Parietal lobe (tissue), 2 donors: ENCODE results near the gene SLC16A11. TPM values are rescaled to one million over a fixed set of nuclear protein-coding genes. Genes with fewer than 3 reads are reported as not detected.

Experiments
- small RNA-seq: library from RNA; depleted of rRNA; stranded (forward); fragments of <200 nt; gene quantifications from one replicate; pipeline ENCODE3, GENCODE V24; 2014; ENCODE audit warnings: low replicate concordance
- total RNA-seq: library from RNA; depleted of rRNA; stranded (reverse); fragments of >200 nt; gene quantifications from one replicate; pipeline ENCODE4 v1.2.3, GENCODE V29; 2014

Gene SLC16A11
- not detected for total RNA-seq

GRCh38 chr17:7043497-7044198, at the start of gene SLC16A11:
SLC16A11 (minus strand) TSS chr17:7044092; CDS start chr17:7043513, 579 bp downstream.

DNA sequence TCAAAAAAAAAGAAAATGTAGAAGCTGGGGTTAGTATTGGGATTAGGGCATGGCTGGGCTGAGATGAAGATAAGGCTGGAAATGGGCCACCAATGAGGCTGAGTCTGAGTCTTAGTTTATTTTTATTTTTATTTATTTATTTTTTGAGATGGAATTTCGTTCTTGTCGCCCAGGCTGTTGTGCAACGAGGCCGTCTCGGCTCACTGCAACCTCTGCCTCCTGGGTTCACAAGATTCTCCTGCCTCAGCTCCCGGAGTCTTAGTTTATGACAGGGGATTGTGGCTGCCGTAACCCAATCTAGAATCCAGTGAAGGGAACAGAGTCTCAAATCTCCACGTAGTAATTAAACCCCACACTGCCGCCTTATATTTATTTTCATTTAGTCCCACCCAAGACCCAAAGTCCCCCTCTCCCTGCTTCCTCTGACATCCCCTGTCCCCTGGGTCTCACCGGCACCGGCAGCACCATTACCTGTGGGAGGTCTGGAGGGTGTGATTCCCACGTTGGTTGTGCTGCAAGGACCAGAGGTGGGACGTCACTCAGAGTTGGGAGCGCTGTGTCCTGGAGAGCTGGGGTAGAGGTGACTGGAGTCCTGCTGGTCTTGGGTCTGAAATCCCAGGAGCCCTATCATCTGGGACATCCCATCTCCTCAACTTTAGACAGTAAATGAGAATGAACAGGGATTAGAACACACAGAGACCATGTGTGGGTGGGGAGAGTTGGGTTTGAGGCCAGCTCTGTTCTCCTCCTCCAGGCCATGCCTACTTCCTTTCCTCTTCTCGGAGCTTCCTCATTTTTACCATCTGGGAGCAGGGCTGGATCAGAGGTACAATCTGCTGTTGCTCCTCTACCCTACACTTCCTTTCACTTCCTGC, 35.9 kb upstream of the SLC16A11 start, which contains the start of gene CLEC10A:
Gene CLEC10A (minus strand): TSS at position 671 of the 875 bp plus-strand sequence. CDS start 1,439 bp downstream, outside the sequence.

DNA sequence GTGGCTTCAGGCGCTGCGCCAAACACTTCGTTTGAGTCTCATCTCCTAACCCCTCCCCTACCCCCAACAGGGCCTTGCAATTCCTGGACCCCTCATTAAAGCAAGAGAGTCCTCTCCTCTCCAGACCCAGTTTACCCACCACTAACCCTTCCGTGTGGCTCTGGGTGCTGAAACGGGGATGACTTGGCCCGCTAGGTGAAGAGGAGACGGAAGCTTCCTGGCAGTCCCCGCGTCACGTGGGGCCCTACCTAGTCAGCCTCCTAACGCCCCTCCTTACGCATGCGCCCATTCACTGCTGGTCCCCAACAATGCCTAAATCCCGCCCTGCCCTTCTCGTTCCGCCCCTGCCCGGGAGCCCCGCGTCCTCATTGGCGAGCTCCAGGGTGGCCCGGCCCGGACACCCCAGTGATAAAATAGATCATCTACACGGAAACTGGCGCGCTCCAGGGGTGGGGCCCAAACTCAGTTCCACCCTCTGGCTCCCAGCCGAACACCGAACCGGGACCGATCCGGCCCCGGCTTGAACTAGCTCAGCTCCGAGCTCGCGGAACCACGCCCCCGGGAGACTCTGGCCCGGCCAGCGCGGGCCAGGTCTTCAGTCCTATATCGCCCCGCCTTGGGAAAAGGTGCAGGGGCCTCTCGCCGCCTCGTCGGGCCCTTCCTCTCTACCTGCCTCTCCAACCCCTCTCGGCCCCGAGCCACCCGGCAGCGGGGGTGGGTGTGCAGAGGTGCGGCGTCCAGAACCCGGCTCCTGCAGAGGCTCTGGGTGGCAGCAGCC, 8.1 kb downstream of the SLC16A11 start, which contains the start of gene SLC16A13:
Gene SLC16A13 (plus strand): TSS at position 425 of the 778 bp plus-strand sequence. CDS start 368 bp downstream, outside the sequence.

GRCh38 chr17:7022781-7023571, 20.9 kb downstream of the SLC16A11 start, which contains the start of gene BCL6B:
BCL6B (plus strand) TSS chr17:7023050; CDS start chr17:7023672, 622 bp downstream.

DNA sequence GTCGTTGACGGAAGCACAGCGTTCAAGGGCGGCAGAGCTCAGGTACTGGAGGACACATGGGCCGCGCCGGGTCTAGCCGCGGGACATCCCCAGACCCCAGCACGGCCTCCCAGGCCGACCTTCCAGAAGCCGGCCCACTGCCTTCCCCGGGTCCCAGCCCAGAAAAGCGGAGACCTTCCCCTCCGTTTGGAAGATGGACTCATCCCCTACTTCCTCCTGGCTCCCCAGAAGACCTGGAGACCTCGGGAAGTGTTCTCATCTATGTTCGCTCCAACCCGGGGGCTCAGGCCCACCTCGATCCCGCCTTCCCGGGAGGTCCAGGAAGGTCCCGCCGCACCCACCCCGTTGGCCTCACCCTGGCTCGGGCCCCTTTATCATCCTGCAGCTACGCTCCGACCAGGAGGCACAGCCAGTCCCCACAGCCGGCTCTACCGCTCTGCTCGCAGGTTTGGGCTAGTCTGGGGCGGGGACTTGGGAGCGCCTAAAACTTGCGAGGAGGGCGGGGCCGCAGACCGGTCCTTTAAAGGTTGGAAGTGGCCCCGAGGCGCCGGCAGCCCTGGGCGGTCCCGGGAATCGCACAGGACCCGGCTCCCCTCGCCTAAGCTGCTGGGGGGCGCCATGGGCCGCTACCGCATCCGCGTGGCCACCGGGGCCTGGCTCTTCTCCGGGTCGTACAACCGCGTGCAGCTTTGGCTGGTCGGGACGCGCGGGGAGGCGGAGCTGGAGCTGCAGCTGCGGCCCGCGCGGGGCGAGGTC, 48.2 kb downstream of the SLC16A11 start, which contains the start of gene ALOX12:
Gene ALOX12 (plus strand): TSS at position 550 of the 756 bp plus-strand sequence. CDS start 69 bp downstream, at position 619.

Small RNA genes within 50 kb of the gene (small RNA-seq; reads per million reads assigned to genes)
- not detected for gene AC120057.1

Other genes with a start within 250 kb of the SLC16A11 start
- gene TEKT1, start 212.4 kb downstream of the SLC16A11 start, total RNA-seq, result 1.3 TPM
- not detected for gene ALOX12, start 48.0 kb downstream of the SLC16A11 start, total RNA-seq
- gene RNASEK, start 31.5 kb downstream of the SLC16A11 start, total RNA-seq, result 16.9 TPM
- 3.1 TPM for gene BCL6B, start 21.0 kb downstream of the SLC16A11 start, total RNA-seq
- gene SLC16A13, start 8.1 kb downstream of the SLC16A11 start, total RNA-seq, result 0.31 TPM
- not detected for gene CLEC10A, start 36.2 kb upstream of the SLC16A11 start, total RNA-seq
- gene ASGR2, start 70.7 kb upstream of the SLC16A11 start, total RNA-seq, result not detected
- 12.5 TPM for gene ASGR1, start 135.3 kb upstream of the SLC16A11 start, total RNA-seq
- gene DLG4, start 175.7 kb upstream of the SLC16A11 start, total RNA-seq, result 155 TPM
- gene ACADVL, start 175.8 kb upstream of the SLC16A11 start, total RNA-seq, result 147 TPM
- gene DVL2, start 190.4 kb upstream of the SLC16A11 start, total RNA-seq, result 81.4 TPM
- 25.7 TPM for gene PHF23, start 195.4 kb upstream of the SLC16A11 start, total RNA-seq
- gene GABARAP, start 198.4 kb upstream of the SLC16A11 start, total RNA-seq, result 103 TPM
- gene CTDNEP1, start 207.6 kb upstream of the SLC16A11 start, total RNA-seq, result 34.1 TPM
- 26.6 TPM for gene ELP5, start 208.1 kb upstream of the SLC16A11 start, total RNA-seq
- gene CLDN7, start 218.4 kb upstream of the SLC16A11 start, total RNA-seq, result not detected
- not detected for gene SLC2A4, start 237.6 kb upstream of the SLC16A11 start, total RNA-seq